ENCODE data around the gene PRICKLE3. TPM values are rescaled to one million over a fixed set of nuclear protein-coding genes. Genes with fewer than 3 reads are reported as not detected.

PRICKLE3 gene
- total and polyA plus RNA-seq, 3 donors from 2014 or later = 2.7 to 9.9 (median 6.1) TPM

- no peak for DNase-seq
- Histone ChIP-seq H3K4me3 (no peak overlapping the region), H3K4me1 (no peaks in the 10 kb centered on the region), H3K27me3 (no peaks in the 10 kb centered on the region), H3K27ac (peak overlapping the region; percentile 70 to 79), H3K9me3 (no peaks in the 10 kb centered on the region), H3K36me3 (ENCODE audit: low read depth, missing control alignments) (no peaks in the 10 kb centered on the region)
- TF ChIP-seq POLR2A (IDR thresholded peaks at IDR 0.05) (no peak), CTCF (IDR thresholded peaks at IDR 0.05) (no peak)
- WGBS, 2 donors = 77 to 89% methylated on average over 3 of the region's 3 CpGs
- intact Hi-C loops (cut with DNase I; ENCODE audit: low total_unique reads) = no loop called here
These were observed 18.4 kb downstream of the PRICKLE3 start for GRCh38 chrX:49167740-49168108.

- H3K9me3 ChIP-seq = no peaks in the 10 kb centered on the region
- H3K4me1 ChIP-seq = no peaks in the 10 kb centered on the region
- TF ChIP-seq CTCF (IDR thresholded peaks at IDR 0.05) (no peak), POLR2A (IDR thresholded peaks at IDR 0.05) (no peak)
- peak; percentile 38 for DNase-seq
- intact Hi-C loops (cut with DNase I; ENCODE audit: low total_unique reads) = no loop called here
- no peaks in the 10 kb centered on the region for H3K36me3 ChIP-seq (ENCODE audit: low read depth, missing control alignments)
- H3K27ac ChIP-seq = peak overlapping the region; percentile 70 to 79
- peak overlapping the region in 1 of 2 donors; percentile 18 for H3K4me3 ChIP-seq
- no peaks in the 10 kb centered on the region for H3K27me3 ChIP-seq
- WGBS, 2 donors = 11 to 15% methylated on average over 8 to 32 of the region's 35 CpGs
These were observed 19.0 kb downstream of the PRICKLE3 start for GRCh38 chrX:49166914-49167739.

DNA sequence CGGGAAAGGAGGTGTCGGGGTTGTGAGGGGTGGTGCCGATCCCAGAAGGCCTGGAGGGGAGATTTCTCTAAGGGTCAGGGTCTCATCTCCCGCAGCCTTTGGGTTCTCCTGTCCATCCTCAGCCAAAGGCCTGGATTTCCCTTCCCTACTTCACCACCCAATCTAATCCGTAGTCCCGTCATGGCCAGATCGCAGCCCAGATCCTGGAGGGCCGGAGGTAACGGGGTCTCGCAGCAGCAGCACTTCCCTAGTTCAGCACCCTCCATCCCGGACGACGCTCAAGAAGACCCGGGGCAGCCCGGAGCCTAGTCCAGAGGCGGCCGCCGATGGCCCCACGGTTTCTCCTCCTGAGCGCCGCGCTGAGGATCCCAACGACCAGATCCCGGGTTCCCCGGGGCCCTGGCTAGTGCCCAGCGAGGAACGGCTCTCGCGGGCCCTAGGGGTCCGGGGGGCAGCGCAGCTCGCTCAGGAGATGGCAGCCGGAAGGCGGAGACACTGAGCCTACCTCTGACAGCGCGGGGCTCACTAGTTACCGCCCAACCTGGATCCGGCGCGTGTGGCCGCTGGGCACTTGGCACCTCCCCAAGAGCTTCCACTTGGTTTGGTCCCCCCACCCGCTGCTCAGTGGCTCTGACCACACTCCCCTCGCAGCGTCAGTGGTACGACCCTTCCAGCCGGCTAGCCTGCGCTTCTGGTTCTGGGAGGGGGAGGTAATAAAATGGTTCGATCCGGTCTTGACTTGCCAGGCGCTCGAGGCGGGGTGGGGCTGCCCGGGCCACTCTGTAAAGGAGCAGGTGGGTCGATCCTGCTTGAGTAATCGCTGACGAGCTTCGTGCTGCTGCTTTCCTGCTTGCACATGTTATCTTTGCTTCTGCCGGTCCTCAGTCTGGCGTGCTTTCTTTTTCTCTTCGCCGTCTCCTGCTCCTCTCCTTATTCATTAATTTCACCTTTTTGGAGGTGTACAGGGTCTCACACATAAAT is 20.0 kb downstream of the PRICKLE3 start:
- H3K27ac ChIP-seq = peak overlapping the region; percentile 70 to 79
- intact Hi-C loops (cut with DNase I; ENCODE audit: low total_unique reads) = no loop called here
- H3K4me1 ChIP-seq = no peaks in the 10 kb centered on the region
- peak overlapping the region in 1 of 2 donors; percentile 18 for H3K4me3 ChIP-seq
- 18 to 20% methylated on average over 11 to 54 of the region's 61 CpGs for WGBS, 2 donors
- H3K9me3 ChIP-seq = no peaks in the 10 kb centered on the region
- no peaks in the 10 kb centered on the region for H3K36me3 ChIP-seq (ENCODE audit: low read depth, missing control alignments)
- no peak for TF ChIP-seq POLR2A (IDR thresholded peaks at IDR 0.05)
- TF ChIP-seq CTCF (IDR thresholded peaks at IDR 0.05) = no peak
- peak; percentile 75 for DNase-seq
- no peaks in the 10 kb centered on the region for H3K27me3 ChIP-seq

GRCh38 chrX:49164589-49165360 is 21.4 kb downstream of the PRICKLE3 start:
- Histone ChIP-seq H3K4me3 (no peak overlapping the region), H3K4me1 (no peaks in the 10 kb centered on the region), H3K36me3 (ENCODE audit: low read depth, missing control alignments) (no peaks in the 10 kb centered on the region), H3K27me3 (no peaks in the 10 kb centered on the region), H3K9me3 (no peaks in the 10 kb centered on the region), H3K27ac (peak overlapping the region in 1 of 2 donors; percentile 87)
- no peak for TF ChIP-seq CTCF (IDR thresholded peaks at IDR 0.05)
- DNase-seq = no peak
- intact Hi-C loops (cut with DNase I; ENCODE audit: low total_unique reads) = no loop called here
- 67 to 90% methylated on average over 2 to 20 of the region's 31 CpGs for WGBS, 2 donors

Measured in testis (tissue), 3 donors.